Renal pelvis (tissue), 4 donors: ENCODE results near the gene PCCA. TPM values are rescaled to one million over a fixed set of nuclear protein-coding genes. Genes with fewer than 3 reads are reported as not detected.
"Not testable (repeated sequence)": the region's sequence is repeated elsewhere in the genome, so short reads cannot be mapped to it uniquely, and the experiment has no call there.

ENCODE experiments used
- DNase-seq: peaks from one replicate; pipeline ENCODE4 v3.0.0-alpha.2; 2013
- polyA plus RNA-seq, 3 donors: library from polyadenylated mRNA; unstranded; fragments of 120-200 nt; gene quantifications; one replicate each; pipeline ENCODE4 v1.2.1, GENCODE V29; 2013; ENCODE audit not compliant: insufficient read length in 3 of 3

Gene PCCA
- polyA plus RNA-seq, 3 donors: 49.0 to 53.6 (median 51.0) TPM

DNA sequence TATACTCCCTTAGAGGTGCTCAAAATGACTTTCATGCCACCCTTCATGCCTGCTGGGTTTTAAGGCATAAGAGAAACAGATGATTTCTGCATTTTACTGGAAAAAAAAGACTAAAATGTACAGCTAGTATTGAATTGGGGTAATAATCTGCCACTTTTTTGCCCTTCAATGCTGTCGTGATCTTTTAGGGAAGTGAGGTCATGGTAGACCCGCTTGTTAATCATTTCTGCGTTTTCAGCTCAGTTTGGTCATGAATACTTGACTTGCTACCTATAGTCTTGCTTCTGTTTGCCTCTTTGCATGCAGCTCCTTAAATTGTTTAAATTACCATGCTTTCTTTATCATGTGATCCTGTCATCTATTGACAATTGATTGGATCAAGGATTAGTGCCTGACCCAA lies 90.4 kb downstream of the PCCA start:
- no peak for DNase-seq

DNA sequence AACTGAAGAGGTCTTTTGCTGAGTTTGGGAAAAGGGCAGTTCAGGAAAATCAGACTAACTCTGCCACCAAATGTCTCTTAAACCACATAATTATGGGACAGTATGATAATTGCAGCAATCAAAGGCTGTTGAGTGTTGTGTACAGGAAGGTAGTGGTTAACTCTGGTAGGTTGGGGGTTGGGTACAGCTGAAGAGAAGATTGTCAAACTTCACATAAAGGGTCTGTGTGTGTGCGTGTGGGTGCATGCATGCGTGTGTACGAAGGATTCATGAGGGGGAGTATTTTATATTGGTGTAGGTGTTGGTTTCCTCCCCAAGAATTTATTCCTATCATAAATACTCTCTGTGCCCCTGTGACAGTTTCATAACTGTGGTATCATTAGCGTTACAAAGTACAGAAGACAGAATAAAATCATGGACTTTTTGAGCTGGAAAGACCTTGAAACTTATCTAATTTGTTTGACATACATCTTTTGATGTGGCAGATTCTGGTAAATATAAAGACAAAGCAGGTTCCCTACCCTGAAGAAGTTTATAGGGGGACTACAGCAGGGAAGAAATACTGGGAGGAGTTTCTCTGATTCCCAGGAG lies 94.1 kb downstream of the PCCA start:
- no peak for DNase-seq

DNA sequence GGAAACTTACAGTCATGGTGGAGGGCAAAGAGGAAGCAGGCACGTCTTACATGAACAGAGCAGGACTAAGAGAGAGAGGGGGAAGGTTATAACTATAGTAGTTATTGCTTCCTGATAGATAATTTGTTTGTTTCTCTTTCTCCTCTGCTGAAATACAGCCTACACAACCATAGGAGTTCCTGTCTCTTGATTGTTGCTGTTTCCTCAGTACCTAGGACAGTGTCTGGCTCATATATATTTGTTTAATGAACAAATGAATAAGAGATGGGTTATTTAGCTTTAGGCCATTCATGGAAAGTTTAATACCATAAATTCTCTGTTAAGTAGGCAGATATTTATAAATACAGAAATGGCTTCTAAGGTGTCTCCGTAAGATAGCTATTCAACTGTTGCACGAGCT lies 95.2 kb downstream of the PCCA start:
- no peak for DNase-seq

DNA sequence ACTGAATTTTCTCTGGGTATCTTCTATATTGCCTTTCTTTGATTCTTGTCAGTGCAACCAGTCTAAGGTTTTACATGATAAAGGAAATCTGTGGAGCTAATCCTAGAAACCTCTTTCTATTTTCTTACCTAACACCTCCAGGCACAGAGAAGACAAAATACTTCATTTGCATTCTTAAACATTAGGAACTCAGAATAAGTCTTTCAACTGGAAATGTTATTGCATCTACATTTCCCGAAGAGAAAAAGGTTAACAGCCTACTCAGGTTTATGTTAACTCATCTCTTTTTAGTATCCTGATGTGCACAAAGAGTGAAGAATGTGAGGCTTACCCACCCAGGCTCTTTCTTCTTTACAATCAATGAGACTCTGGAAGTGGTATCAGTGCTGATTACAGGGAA lies 106.7 kb downstream of the PCCA start:
- no peak for DNase-seq

DNA sequence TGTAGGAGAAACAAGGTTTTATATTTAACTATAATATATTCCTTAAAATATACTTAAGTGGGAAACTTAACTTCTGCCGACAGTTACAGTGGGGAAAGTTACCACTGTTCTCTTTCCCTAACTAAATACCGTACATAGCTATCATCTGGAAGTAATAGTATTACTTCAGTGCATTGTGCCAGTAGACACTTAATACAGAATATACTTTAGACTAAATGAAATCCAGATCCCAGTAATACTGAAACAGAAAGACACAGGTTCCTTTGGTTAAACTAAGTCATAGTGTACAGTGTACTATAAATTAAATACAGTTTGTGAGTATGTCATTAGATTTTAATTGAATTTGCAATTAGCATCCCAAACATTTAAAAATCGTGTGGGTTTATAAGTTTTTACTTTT lies 107.5 kb downstream of the PCCA start:
- no peak for DNase-seq

DNA sequence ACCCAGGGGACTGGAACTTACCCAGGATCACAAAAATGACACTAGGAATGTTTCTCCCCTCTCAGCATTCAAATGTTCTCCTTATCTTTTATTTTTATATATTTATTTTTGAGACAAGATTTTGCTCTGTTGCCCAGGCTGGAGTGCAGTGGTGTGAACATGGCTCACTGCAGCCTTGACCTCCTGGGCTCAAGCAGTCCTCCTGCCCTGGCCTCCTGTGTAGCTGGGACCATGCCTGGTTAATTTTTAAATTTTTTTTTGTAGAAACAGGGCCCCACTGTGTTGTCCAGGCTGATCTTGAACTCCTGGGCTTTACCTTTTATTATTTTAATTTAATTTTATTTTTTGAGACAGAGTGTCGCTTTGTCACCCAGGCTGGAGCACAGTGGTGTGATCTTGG lies 108.2 kb downstream of the PCCA start:
- no peak for DNase-seq

DNA sequence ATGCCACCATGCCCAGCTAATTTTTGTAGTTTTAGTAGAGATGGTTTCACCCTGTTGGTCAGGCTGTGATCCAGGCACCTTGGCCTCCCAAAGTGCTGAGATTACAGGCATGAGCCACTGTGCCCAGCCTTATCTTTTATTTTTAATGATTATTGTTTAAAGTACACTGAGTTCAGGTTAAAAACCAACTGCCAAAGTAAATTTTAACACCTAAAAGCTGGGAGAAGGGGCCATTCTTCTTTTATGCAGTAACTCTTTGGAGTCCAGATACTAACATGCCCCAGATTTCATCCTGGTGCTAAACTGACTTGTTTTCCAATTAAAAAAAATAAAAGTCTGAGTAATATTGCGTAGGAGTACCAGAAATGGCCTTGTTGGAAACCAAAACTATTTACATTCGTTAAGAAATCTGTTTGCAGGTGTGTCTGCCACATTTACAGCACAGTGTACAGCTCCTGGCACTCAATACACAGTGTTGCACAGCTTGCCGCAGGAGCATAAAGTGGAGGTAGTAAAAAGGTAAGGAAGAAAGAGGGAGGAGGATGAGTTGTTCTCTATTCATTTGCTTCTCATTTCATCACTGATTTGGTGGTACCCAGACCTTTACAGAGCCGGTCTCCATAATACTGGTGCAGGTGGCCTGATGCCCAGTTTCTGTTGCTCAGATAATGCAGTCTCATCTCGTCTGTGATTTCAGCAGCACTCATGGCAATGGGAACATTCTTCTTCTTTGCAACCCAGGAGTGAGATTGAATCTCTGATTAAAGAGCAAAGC lies 108.9 kb downstream of the PCCA start:
- no peak for DNase-seq

DNA sequence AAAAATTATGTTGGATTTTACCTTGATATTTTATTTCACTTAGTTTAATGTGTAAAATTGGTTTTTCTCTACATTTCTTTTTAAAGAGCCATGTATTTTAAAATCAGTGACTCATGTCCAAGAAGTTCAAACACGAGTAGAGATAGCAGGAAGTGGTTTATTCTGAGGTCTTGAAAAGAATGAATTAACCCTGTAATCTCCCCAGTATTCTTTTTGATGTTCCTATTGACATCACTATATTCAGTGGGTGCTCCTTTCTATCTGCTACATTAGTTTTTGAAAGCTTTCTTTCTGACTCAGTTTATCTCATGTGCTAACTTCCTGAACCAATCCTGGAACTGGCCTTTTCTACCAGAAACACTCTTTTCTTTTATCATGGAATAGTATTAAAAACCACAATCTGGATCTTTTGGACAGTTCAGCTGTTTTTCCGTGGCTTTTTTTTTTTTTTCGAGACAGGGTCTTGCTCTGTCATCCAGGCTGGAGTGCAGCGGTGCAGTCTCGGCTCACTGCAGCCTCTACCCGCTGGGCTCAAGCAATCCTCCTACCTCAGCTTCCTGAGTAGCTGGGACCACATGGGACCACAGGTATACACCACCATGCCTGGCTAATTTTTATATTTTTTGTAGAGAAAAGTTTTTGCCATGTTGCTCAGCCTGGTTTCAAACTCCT lies 114.9 kb downstream of the PCCA start:
- no peak for DNase-seq

DNA sequence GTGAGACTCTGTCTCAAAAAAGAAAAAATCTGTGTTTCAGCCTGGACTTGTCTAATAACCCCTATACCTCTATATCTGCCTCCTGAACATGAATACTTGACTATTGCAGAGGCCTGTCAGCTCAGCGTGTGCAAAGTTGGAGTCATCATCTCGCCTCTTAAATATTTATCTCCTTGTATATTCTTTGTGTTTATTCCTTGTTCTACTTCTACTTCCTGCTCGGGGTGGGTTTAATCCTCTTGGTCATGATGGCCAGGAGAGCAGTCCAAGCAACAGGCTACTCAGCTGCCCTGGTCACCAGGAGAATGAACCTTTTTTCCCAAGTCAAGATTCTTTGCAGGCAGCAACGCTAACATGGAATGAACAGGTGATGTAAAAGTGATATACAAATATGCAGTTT lies 119.1 kb downstream of the PCCA start:
- no peak for DNase-seq

DNA sequence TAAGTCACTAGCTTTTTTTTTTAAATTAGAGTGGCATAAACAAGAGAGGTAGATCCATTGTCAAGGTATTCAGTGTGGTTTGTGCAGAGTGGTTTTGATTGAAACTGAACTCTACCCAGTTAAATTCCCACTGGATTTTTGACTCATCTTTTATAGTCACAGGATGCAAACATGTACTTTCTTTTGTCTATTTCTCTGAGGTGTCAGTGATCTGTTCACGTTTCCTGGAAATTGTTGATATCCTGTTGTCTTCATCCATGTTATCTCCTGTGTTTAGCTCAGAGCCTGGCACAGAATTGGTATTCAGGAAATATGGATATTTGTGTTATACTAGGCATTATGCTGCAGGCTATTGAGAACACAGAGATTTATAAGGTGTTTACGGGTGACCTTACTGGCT lies 119.7 kb downstream of the PCCA start:
- DNase-seq: no peak

DNA sequence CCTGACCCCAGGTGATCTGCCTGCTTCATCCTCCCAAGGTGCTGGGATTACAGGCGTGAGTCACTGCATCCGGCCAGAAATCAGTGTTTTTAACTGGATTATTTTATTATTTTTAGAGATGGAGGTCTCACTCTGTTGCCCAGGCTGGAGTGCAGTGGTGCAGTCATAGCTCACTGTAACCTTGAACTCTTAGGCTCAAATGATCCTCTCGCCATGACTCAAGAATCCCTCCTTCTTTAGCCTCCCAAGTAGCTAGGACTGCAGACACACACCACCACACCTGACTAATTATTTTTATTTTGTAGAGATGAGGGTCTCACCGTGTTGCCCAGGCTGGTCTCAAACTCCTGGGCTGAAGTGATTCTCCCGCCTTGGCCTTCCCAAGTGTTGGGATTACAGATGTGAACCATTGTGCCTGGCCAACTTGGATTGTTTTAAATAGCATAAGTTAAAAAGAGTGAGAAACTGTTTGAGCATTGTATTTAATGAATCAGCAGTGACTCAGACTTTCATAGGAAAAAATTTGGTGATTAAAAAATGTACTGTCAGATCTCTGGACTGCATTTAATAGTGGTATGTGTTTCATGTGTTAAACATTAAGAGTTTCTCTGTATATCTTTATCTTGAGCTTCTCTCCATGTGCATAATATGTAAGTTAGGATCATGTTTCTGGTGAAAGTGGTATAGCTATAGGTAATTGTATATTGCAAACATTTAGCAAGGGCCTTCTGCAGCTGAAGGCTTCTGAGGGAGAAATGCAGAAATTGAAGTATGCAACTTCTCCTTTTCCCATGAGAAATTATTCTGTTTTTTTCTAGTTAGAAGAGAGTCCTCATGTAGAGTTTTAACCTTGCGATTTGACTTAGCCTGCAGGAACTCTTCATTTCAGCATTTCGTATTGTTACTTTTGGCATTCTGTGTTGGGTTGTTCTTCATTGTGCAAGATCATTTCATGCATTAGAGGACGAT lies 121.2 kb downstream of the PCCA start:
- DNase-seq: no peak

DNA sequence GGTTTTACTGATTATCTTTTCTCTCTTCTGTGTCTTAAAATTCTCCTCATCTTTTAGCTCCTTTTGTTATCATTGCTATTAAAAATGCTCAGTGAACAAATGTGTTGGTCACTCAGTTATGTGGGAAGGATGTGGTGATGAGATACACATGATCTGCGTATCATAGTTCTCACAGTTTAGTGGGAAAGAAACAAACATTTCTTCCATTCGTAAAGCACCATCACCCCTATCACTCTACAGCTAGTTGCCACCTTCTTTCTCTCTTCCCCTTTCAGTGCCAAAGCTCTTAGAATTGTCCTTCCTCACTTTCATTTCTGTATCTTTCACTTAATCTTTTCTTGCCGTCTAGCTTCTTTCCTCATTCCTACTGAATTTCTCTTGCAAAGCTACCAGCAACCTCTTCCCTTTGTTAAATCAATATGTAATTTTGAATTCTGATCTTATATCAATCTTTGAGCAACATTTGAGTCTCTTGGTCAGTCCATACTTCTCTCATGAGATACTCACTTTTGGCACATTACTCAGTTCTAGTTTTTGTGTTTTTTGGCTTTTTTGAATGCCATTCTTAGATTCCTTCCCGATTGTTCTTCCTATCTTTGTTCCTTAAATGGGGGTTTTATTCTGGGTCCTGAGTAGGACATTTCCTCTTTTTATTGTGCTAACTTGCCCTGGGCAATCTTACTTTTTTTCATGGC lies 122.3 kb downstream of the PCCA start:
- no peak for DNase-seq

DNA sequence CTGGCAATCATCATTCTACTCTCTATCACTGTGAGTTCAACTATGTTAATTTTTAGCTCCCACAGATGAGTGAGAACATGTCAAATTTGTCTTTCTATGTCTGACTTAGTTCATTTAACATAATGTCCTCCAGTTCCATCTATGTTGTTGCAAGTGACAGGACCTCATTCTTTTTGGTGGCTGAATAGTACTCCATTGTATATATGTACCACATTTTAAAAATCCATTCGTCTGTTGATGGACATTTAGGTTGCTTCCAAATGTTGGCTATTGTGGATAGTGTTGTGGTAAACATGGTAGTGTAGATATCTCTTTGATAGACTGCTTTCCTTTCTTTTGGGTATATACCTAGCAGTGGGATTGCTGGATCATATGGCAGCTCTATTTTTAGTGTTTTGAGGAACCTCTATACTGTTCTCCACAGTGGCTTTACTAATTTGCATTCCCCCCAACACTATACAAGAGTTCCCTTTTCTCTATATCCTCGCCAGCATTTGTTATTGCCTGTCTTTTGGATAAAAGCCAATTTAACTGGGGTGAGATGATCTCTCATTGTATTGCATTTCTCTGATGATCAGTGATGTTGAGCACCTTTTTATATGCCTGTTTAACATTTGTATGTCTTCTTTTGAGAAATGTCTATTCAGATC lies 124.1 kb downstream of the PCCA start:
- no peak for DNase-seq

DNA sequence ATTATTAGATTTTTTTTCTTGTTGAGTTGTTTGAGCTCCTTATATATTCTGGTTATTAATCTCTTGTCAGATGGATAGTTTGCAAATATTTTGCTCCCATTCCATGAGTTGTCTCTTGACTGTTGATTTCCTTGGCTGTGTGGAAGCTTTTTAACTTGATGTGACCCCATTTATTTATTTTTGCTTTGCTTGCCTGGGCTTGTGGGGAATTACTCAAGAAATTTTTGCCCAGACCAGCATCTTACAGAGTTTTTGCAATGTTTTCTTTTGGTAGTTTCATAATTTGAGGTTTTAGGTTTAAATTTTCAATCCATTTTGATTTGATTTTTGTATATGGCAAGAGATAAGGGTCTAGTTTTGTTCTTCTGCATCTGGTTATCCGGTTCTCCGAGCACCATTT lies 124.7 kb downstream of the PCCA start:
- no peak for DNase-seq

DNA sequence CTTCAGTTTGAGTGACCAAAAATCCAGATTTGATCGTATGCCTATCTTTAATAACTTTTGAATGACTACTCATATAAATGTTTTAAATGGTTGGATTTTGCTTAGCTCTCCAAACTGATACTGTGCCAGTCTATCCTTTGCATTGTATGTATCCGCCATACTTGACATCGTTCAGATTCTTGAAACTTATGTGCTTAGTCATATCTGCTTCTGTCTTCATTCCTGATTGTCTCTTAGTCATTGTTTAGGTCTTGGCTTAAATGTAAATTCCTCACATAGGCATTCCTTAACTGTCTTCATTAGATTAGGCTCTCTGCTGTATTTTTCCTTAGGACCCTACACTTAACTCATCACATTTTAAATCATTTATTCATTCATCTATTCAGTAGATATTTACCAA lies 126.0 kb downstream of the PCCA start:
- no peak for DNase-seq

DNA sequence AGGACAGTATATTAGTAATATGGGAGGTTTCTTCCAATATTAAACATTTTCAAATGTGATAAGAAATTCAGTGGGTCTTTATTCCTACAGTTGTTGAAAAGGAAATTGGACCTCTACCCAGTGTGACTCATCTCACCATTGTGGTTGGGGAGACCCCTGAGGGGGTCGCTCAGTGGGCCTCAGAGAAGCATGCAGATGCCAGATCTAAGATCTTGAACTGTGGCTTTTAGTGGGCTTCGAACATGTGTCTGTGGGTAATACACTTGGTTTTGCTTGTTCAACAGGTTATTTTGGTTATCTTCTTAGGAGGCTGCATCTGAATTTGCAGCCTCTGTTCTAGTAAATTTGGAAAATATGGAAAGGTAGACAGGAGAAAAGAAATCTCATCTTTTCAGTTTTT lies 132.3 kb downstream of the PCCA start:
- no peak for DNase-seq

DNA sequence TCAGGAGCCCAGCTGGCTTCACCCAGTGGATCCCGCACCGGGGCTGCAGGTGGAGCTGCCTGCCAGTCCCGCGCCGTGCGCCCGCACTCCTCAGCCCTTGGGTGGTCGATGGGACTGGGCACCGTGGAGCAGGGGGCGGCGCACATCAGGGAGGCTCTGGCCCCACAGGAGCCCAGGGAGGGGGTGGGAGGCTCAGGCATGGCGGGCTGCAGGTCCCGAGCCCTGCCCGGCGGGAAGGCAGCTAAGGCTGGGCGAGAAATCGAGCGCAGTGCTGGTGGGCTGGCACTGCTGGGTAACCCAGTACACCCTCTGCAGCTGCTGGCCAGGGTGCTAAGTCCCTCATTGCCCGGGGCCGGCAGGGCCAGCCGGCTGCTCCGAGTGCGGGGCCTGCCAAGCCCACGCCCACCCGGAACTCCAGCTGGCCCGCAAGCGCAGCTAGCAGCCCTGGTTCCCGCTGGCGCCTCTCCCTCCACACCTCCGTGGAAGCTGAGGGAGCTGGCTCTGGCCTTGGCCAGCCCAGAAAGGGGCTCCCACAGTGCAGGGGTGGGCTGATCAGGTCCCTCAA lies 135.2 kb downstream of the PCCA start:
- not testable (repeated sequence) for DNase-seq

DNA sequence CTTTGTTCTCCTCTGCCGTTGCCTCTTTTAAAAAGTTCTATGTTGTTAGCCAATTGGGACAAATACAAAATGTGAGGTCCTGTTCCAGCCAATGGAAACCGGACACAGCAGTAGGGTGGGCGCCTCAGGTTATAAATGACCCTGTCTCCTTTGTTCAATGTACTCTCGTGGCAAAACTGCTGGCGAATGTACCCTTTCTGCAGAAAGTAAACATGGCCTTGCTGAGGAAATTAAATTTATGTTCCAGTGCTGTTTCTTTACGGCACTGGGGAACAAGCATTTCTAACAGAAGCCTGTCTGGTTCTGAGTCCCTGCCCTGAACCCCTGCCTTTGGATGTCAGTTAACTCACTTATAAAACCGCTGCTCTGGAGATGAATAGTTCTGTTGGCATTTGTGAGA lies 140.7 kb downstream of the PCCA start:
- no peak for DNase-seq

DNA sequence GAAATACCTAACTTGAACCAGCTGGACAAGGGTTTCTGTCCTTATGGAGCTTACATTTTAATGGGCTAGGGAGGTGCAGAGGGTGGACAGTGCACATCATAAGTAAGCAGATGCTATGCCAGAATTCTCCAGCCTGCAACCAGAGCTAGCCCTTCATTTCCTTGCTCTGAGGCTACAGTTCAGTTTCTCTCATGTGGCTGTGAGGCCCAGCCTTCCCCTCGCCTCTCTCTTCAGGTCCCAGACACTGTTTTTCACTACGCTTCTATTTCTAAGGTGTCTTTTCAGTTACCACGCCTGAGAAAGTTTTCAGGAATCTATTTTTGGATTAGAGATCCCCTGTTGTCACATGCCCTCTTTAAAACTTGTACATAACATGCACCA lies 141.9 kb downstream of the PCCA start:
- no peak for DNase-seq

DNA sequence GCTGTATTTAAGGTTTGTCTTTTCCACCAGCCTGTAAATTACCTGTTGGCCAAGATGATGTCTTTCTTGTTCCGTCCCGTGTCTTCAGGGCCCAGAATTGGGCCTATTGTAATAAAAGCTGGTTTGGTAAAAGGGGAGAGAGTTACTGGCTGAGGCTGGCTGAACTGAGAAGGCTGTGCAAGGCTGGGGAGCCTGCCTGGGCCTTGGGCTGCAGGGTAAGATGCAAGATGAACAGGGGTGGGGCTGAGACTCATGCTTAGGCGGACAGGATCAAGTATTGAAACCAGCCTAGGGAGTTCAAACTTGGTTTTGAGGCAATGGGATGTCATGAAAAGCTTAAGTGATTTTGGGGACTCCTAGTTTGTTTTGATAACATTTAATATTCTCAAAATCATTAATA lies 142.3 kb downstream of the PCCA start:
- DNase-seq: no peak

DNA sequence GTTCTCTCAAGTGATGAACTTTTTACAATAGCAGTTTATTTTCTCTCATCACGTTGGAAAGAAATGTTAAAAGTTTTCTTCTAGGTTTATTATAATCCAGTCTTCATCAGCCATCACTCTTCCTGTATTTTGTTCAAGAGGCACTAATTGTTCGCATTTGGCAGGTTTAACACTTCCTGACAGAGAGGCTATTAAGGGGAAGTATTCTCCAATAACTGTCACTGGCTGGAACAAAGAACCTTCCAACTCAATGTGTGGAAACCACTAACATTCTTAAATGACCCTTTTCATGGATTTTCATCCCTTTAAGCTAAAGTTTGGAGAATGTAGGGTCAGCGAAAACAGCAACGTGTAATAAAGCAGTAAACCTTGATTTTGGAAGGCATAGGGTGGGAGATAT lies 145.1 kb downstream of the PCCA start:
- DNase-seq: no peak
